Testis (tissue), 3 donors: ENCODE data around the gene CRIP1. TPM values are rescaled to one million over a fixed set of nuclear protein-coding genes. Genes with fewer than 3 reads are reported as not detected.

Experiments
- DNase-seq: peaks from one replicate; pipeline ENCODE4 v3.0.0-alpha.2; 2019
- H3K27ac ChIP-seq, 2 donors: fragments of 200-600 bp; sonication (generic); one replicate each; pipeline ENCODE4 v1.5.1; 2019
- H3K27me3 ChIP-seq: fragments of 200-600 bp; sonication (generic); one replicate; pipeline ENCODE4 v1.5.1; 2019
- H3K36me3 ChIP-seq: fragments of 200-600 bp; sonication (generic); one replicate; pipeline ENCODE4 v1.5.1; 2017; ENCODE audit warnings: low read depth; ENCODE audit errors: missing control alignments
- H3K4me1 ChIP-seq: fragments of 200-600 bp; sonication (generic); one replicate; pipeline ENCODE4 v1.5.1; 2019
- H3K4me3 ChIP-seq, 2 donors: fragments of 200-600 bp; sonication (generic); one replicate each; pipeline ENCODE4 v1.5.1; 2017 to 2019
- H3K9me3 ChIP-seq: fragments of 200-600 bp; sonication (generic); one replicate; pipeline ENCODE4 v1.5.1; 2017
- POLR2A ChIP-seq: fragments of 450-650 bp; IDR thresholded peaks from one replicate; pipeline ENCODE4 v1.6.1; 2017; ENCODE audit warnings: antibody characterized with exemption, mild to moderate bottlenecking, moderate library complexity
- WGBS, 2 donors: methylation state at CpG; one replicate each; pipeline ENCODE4 v1.1.5; 2018; 5-methylcytosine and 5-hydroxymethylcytosine counted together
- intact Hi-C: fragments of 100-400 bp; cut with DNase I; formaldehyde crosslinking; loops from one replicate; pipeline ENCODE4 v1.15.1; 2023; ENCODE audit warnings: low total_unique reads
- polyA plus RNA-seq: library from polyadenylated mRNA; stranded (reverse); fragments of 350-450 nt; fragmentation: Illumina TruSeq; extraction: RNeasy Lipid Tissue Mini Kit (QIAGEN cat#74804); gene quantifications from one replicate; pipeline ENCODE4 v1.2.3, GENCODE V29; 2014; ENCODE audit warnings: low read depth, low replicate concordance; ENCODE audit not compliant: insufficient read depth
- total RNA-seq, 2 donors: library from RNA; depleted of rRNA; stranded (reverse); fragments of >200 nt; gene quantifications; one replicate each; pipeline ENCODE4 v1.2.3, GENCODE V29; 2016
- TF ChIP-seq, protein P1 (sequence below), 3 experiments: fragments of 450-650 bp in 2 of 3; fragments of 200-600 bp in 1 of 3; sonication (generic) in 1 of 3; IDR thresholded peaks; one replicate each; pipeline ENCODE4 v1.5.1; 2016 to 2019; ENCODE audit warnings: antibody characterized with exemption in 3 of 3, mild to moderate bottlenecking in 2 of 3, moderate library complexity in 1 of 3

Gene CRIP1
- total and polyA plus RNA-seq, 3 donors from 2014 or later, result 3.0 to 154 (median 4.4) TPM

DNA sequence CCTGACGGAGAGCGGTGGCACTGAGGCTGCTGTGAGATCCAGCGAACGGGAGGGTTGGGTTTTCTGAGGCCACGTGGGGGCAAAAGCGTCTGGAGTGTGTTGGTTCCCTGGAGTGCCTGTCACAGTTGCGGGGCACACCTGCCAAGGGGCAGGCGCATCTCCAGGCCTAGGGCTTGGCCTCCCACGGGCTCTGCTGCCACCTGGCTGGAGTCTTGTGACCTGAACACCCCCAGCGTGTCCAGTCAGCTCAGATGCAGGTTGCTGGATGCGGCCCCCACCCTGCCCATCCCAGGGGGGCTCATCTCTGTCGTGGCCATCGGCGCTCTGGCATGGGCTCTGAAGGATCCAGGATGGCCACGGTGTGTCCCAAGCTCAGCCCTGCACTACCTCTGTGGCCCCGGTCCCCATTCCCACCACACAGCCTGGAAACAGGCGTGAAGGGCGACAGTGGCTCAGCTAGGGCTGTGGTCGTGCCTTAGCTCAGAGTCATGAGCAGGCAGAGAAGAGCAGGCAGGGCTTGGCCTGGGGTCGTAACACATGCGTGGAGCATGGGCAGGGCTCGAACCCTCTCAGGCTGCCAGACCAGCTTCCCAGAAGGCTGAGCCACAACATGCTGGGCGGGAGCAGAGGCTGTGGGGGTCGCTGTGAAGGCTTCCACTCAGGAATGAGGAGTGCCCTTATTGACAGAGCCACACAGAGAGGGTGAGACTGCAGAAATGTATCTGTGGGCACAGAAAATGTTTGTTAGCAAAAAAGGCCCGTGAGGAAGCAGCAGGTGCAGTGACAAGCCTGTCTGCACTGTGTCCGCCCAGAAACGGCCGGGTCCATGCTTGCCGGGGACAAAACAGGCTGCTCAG is 35.6 kb upstream of the CRIP1 start:
- Histone ChIP-seq H3K9me3 (no peaks in the 10 kb centered on the region), H3K27ac (no peak overlapping the region), H3K27me3 (no peaks in the 10 kb centered on the region), H3K4me3 (no peak overlapping the region), H3K36me3 (no peaks in the 10 kb centered on the region), H3K4me1 (peaks cover 9% of the 10 kb centered on the region)
- intact Hi-C loops, result no loop called here
- TF ChIP-seq POLR2A, result no peak
- TF ChIP-seq, protein P1, sequence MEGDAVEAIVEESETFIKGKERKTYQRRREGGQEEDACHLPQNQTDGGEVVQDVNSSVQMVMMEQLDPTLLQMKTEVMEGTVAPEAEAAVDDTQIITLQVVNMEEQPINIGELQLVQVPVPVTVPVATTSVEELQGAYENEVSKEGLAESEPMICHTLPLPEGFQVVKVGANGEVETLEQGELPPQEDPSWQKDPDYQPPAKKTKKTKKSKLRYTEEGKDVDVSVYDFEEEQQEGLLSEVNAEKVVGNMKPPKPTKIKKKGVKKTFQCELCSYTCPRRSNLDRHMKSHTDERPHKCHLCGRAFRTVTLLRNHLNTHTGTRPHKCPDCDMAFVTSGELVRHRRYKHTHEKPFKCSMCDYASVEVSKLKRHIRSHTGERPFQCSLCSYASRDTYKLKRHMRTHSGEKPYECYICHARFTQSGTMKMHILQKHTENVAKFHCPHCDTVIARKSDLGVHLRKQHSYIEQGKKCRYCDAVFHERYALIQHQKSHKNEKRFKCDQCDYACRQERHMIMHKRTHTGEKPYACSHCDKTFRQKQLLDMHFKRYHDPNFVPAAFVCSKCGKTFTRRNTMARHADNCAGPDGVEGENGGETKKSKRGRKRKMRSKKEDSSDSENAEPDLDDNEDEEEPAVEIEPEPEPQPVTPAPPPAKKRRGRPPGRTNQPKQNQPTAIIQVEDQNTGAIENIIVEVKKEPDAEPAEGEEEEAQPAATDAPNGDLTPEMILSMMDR (IDR thresholded peaks at IDR 0.05), result no peak
- no peak for DNase-seq
- 91 to 94% methylated on average over 21 to 28 of the region's 29 CpGs for WGBS, 2 donors

DNA sequence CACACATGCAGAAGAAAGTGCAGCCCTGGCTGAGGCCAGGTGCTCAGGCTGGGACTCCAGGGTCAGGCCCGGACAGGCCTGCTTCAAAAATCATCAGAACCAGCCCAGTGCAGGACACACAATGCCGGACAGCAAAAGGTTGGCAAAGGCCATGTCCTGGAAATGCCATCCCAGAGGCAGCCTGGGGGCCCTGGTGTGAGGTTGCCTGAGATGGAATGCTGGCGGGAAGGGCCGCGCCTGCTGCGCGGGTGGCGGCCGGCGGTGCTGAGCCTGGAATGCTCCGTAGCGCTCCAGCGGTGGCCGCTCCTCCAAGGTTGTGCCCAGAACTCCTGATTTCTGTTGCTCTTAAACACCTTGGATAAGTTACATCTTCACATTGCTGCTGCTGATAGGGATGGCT is 33.7 kb upstream of the CRIP1 start:
- WGBS, 2 donors, result 78 to 90% methylated on average over 6 to 14 of the region's 14 CpGs
- Histone ChIP-seq H3K27ac (no peak overlapping the region), H3K4me3 (no peak overlapping the region), H3K9me3 (no peaks in the 10 kb centered on the region), H3K27me3 (no peaks in the 10 kb centered on the region), H3K36me3 (no peaks in the 10 kb centered on the region), H3K4me1 (peaks cover 9% of the 10 kb centered on the region)
- TF ChIP-seq POLR2A, result no peak
- TF ChIP-seq, protein P1 (IDR thresholded peaks at IDR 0.05), result no peak
- no peak for DNase-seq
- intact Hi-C loops, result no loop called here

DNA sequence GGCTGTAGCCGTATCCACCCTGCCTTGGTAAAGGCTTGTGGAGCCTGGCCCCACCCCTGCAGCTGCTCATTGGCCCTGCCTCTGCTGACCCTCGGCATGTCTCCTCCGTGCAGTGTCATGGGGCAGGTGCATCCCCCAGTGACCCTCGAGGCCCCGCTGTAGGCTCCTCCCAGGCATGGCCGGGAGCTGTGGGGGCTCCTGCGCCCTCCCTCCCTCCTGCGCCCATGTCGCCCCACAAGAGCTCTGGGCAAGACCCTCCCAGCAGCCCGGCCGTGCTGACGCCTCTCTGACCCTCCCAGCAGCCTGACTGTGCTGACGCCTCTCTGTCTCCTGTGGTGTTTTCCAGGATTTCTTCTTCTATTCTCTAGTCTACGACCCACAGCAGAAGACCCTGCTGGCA is 32.8 kb upstream of the CRIP1 start:
- H3K36me3 ChIP-seq, result no peaks in the 10 kb centered on the region
- no peak overlapping the region for H3K4me3 ChIP-seq
- intact Hi-C loops, result no loop called here
- no peaks in the 10 kb centered on the region for H3K4me1 ChIP-seq
- DNase-seq, result no peak
- TF ChIP-seq POLR2A, result no peak
- TF ChIP-seq, protein P1 (IDR thresholded peaks at IDR 0.05), result no peak
- 87% methylated on average over 14 of the region's 14 CpGs for WGBS, 2 donors
- H3K27ac ChIP-seq, result no peak overlapping the region
- H3K9me3 ChIP-seq, result no peaks in the 10 kb centered on the region
- no peaks in the 10 kb centered on the region for H3K27me3 ChIP-seq

DNA sequence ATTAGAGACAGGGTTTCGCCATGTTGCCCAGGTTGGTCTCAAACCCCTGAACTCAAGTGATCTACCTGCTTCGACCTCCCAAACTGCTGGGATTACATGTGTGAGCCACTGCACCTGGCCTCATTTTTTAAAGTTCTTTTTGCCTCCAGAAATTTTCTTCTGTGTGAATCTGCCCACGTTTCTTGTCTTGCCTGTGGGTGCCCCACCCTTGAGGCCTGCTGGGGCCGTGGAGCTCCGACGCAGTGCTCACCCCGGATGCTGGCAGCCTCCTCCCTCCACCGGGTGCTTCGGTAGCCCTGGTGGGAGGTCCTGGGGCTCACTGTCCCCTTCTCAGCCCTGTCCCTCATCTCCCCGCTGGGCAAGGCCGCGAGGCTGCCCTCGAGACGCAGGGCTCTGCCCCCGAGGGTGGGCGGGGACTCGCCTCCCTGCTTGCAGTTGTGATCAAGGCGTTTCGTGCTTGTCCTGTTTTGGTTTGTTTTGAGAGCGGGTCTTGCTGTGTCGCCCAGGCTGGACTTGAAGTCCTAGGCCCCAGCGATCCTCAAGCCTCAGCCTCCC is 31.5 kb upstream of the CRIP1 start:
- no peaks in the 10 kb centered on the region for H3K27me3 ChIP-seq
- 83 to 86% methylated on average over 9 to 22 of the region's 22 CpGs for WGBS, 2 donors
- no peaks in the 10 kb centered on the region for H3K36me3 ChIP-seq

More for the DNA sequence above, 31.5 kb upstream of the CRIP1 start:
- Histone ChIP-seq H3K27ac (no peak overlapping the region), H3K9me3 (no peaks in the 10 kb centered on the region), H3K4me3 (no peak overlapping the region), H3K4me1 (no peaks in the 10 kb centered on the region)
- intact Hi-C loops, result no loop called here
- DNase-seq, result no peak
- TF ChIP-seq, protein P1 (IDR thresholded peaks at IDR 0.05), result no peak
- no peak for TF ChIP-seq POLR2A
